GM19452 (cell line): ENCODE results near the gene HP1BP3.

ENCODE experiments used
- ATAC-seq: cut with Tn5 transposase; IDR thresholded peaks from one replicate; pipeline ENCODE4 v1.9.1; 2021; ENCODE audit not compliant: unreplicated experiment

Gene HP1BP3

GRCh38 chr1:20770314-20771087 lies 16.6 kb downstream of the HP1BP3 start:
- no peak for ATAC-seq

GRCh38 chr1:20767271-20767670 lies 19.8 kb downstream of the HP1BP3 start:
- no peak for ATAC-seq

- no peak for ATAC-seq
These were observed 23.7 kb downstream of the HP1BP3 start for GRCh38 chr1:20763417-20763816.

GRCh38 chr1:20760322-20760721 lies 26.8 kb downstream of the HP1BP3 start:
- no peak for ATAC-seq

GRCh38 chr1:20753589-20753988 lies 33.5 kb downstream of the HP1BP3 start:
- ATAC-seq = no peak

GRCh38 chr1:20751462-20751990 lies 35.6 kb downstream of the HP1BP3 start:
- no peak for ATAC-seq

- ATAC-seq = no peak
These were observed 44.4 kb downstream of the HP1BP3 start for GRCh38 chr1:20742671-20743070.

- no peak for ATAC-seq
These were observed 46.3 kb downstream of the HP1BP3 start for GRCh38 chr1:20740781-20741180.

GRCh38 chr1:20739225-20739624 lies 47.9 kb downstream of the HP1BP3 start:
- ATAC-seq = no peak

GRCh38 chr1:20735581-20736111 lies 51.5 kb downstream of the HP1BP3 start:
- ATAC-seq = no peak

GRCh38 chr1:20733360-20733975 lies 53.6 kb downstream of the HP1BP3 start:
- ATAC-seq = no peak

- peak; percentile 64 for ATAC-seq
These were observed 54.3 kb downstream of the HP1BP3 start, which contains the start of gene SH2D5 for GRCh38 chr1:20732588-20733359. Gene SH2D5, minus strand, starts transcription at chr1:20732703. Its CDS starts 4,659 bp downstream, at chr1:20728044.

GRCh38 chr1:20732071-20732587 lies 55.0 kb downstream of the HP1BP3 start:
- peak; percentile 47 for ATAC-seq

- no peak for ATAC-seq
These were observed 55.8 kb downstream of the HP1BP3 start for GRCh38 chr1:20731057-20731991.

- no peak for ATAC-seq
These were observed 56.4 kb downstream of the HP1BP3 start for GRCh38 chr1:20730690-20731056.

GRCh38 chr1:20729990-20730689 lies 57.0 kb downstream of the HP1BP3 start:
- ATAC-seq = no peak

- ATAC-seq = no peak
These were observed 57.8 kb downstream of the HP1BP3 start for GRCh38 chr1:20729155-20729931.

- ATAC-seq = no peak
These were observed 58.5 kb downstream of the HP1BP3 start for GRCh38 chr1:20728371-20729154.
